ENCODE measurements around the gene FHOD3.

FHOD3 gene

GRCh38 chr18:36580266-36580665, 282.8 kb downstream of the FHOD3 start:
- in situ Hi-C loops (cut with MboI; ENCODE audit: low sequenced_read_pairs) = no loop called here

- in situ Hi-C loops (cut with MboI; ENCODE audit: low sequenced_read_pairs) = no loop called here
Measured at GRCh38 chr18:36580874-36581750, 283.6 kb downstream of the FHOD3 start.

GRCh38 chr18:36582988-36583745, 285.7 kb downstream of the FHOD3 start:
- in situ Hi-C loops (cut with MboI; ENCODE audit: low sequenced_read_pairs) = no loop called here

GRCh38 chr18:36589857-36590543, 292.5 kb downstream of the FHOD3 start:
- in situ Hi-C loops (cut with MboI; ENCODE audit: low sequenced_read_pairs) = no loop called here

- in situ Hi-C loops (cut with MboI; ENCODE audit: low sequenced_read_pairs) = no loop called here
Measured at GRCh38 chr18:36590621-36591580, 293.4 kb downstream of the FHOD3 start.

- in situ Hi-C loops (cut with MboI; ENCODE audit: low sequenced_read_pairs) = no loop called here
Measured at GRCh38 chr18:36592282-36592681, 294.8 kb downstream of the FHOD3 start.

- in situ Hi-C loops (cut with MboI; ENCODE audit: low sequenced_read_pairs) = no loop called here
Measured at GRCh38 chr18:36593001-36593400, 295.5 kb downstream of the FHOD3 start.

GRCh38 chr18:36593641-36594040, 296.1 kb downstream of the FHOD3 start:
- in situ Hi-C loops (cut with MboI; ENCODE audit: low sequenced_read_pairs) = no loop called here

- in situ Hi-C loops (cut with MboI; ENCODE audit: low sequenced_read_pairs) = no loop called here
Measured at GRCh38 chr18:36594621-36595020, 297.1 kb downstream of the FHOD3 start.

- in situ Hi-C loops (cut with MboI; ENCODE audit: low sequenced_read_pairs) = no loop called here
Measured at GRCh38 chr18:36595046-36595817, 297.7 kb downstream of the FHOD3 start.

GRCh38 chr18:36595818-36596215, 298.3 kb downstream of the FHOD3 start:
- in situ Hi-C loops (cut with MboI; ENCODE audit: low sequenced_read_pairs) = no loop called here

- in situ Hi-C loops (cut with MboI; ENCODE audit: low sequenced_read_pairs) = no loop called here
Measured at GRCh38 chr18:36597636-36598035, 300.1 kb downstream of the FHOD3 start.

- in situ Hi-C loops (cut with MboI; ENCODE audit: low sequenced_read_pairs) = no loop called here
Measured at GRCh38 chr18:36600548-36600947, 303.0 kb downstream of the FHOD3 start.

GRCh38 chr18:36601316-36601715, 303.8 kb downstream of the FHOD3 start:
- in situ Hi-C loops (cut with MboI; ENCODE audit: low sequenced_read_pairs) = no loop called here

- in situ Hi-C loops (cut with MboI; ENCODE audit: low sequenced_read_pairs) = no loop called here
Measured at GRCh38 chr18:36602071-36602470, 304.6 kb downstream of the FHOD3 start.

- in situ Hi-C loops (cut with MboI; ENCODE audit: low sequenced_read_pairs) = no loop called here
Measured at GRCh38 chr18:36602620-36603019, 305.1 kb downstream of the FHOD3 start.

- in situ Hi-C loops (cut with MboI; ENCODE audit: low sequenced_read_pairs) = no loop called here
Measured at GRCh38 chr18:36608107-36608506, 310.6 kb downstream of the FHOD3 start.

GRCh38 chr18:36610258-36610657, 312.7 kb downstream of the FHOD3 start:
- in situ Hi-C loops (cut with MboI; ENCODE audit: low sequenced_read_pairs) = no loop called here

GRCh38 chr18:36610661-36611060, 313.1 kb downstream of the FHOD3 start:
- in situ Hi-C loops (cut with MboI; ENCODE audit: low sequenced_read_pairs) = no loop called here

- in situ Hi-C loops (cut with MboI; ENCODE audit: low sequenced_read_pairs) = no loop called here
Measured at GRCh38 chr18:36613069-36613468, 315.6 kb downstream of the FHOD3 start.

Data from HL-60/S4 treated with retinoic acid at 250 ng/mL for 4 days and 3 days (cell line).